GM19239 (cell line): ENCODE measurements around the gene MYO1H.
"Not testable (repeated sequence)": the region's sequence is repeated elsewhere in the genome, so short reads cannot be mapped to it uniquely, and the experiment has no call there.

ENCODE experiments used
- DNase-seq: peaks from one replicate; pipeline ENCODE4 v3.0.0; 2011; ENCODE audit warnings: low spot score; ENCODE audit not compliant: insufficient read length
- FAIRE-seq: peaks from 2 replicates; lab custom pipeline; 2011; peaks lifted over from hg19 to GRCh38; lab: Jason Lieb, UNC

The MYO1H gene

DNA sequence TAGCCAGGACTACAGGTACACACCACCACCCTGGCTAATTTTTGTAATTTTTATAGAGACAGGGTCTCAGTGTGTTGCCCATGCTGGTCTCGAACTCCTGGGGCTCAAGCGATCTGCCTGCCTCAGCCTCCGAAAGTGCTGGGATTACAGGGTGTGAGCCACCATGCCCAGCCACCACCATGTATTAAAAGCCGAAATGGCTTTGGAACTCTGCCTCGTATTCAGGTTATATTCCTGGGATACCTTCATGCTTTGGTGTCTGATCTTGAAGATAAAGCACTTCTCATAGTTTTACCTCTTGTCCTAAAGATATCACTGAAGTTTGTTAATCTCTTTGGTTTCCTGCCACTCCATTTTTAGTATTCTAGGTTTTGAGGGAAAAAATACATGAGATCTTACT, 47.2 kb downstream of the MYO1H start:
- FAIRE-seq = no peak
- no peak for DNase-seq

DNA sequence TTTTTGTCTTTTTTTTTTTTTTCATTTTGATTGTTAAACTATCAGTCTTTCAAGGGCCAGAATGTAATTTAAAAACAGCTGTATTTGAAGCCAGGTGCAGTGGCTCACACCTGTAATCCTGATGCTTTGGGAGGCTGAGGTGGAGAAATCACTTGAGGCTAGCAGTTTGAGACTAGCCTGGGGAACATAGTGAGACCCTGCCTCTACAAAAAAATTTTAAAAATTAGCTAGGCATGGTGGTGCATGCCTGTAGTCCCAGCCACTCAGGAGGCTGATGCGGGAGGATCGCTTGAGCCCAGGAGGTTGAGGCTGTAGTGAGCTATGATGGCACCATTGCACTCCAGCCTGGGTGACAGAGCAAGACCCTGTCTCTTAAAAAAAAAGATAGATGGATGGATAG, 57.1 kb downstream of the MYO1H start:
- DNase-seq, FAIRE-seq: not testable (repeated sequence)

DNA sequence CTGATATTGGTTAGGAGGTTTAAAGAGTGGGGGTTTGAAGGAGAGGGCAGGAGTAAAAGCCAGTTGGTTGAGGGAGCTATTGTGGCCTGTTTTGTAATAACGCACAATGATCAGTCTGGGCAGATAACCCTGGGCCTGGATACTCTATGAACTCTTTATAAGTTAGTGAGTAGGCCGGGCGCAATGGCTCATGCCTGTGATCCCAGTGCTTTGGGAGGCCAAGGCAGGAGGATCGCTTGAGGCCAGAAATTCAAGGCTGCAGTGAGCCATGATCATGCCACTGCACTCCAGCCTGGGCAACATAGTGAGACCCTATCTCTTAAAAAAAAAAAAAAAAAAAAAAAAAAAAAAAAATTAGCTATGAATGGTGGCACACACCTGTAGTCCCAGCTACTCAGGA, 58.4 kb downstream of the MYO1H start:
- not testable (repeated sequence) for FAIRE-seq, DNase-seq

DNA sequence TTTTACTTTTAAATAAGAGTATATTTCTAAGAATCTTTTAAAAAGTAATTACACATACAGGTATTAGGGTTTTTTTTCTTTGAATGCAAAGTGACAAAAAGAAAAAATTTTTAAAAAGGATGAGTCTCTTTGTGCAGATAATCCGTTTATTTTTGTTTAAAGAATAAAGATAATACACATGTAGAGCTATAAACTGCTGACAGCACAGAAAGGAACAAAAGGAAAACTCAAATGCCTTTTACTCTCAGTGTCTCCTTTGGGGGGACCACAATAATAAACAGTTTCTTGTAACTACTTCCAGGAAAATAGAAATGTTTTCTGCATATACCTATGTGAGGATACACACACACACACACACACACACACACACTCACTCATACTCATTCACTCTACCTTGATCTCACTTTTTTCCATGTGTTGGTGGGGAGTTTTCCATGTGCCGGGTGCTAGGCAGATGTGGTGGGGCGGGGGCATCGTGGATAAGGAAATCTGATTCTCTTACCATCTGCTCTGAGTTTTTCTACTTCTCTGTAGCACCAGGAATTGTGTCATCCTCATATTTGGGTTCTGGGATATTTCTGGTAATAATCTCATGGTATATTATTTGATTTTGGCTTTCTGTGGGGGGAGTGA, 71.3 kb downstream of the MYO1H start:
- no peak for FAIRE-seq
- no peak for DNase-seq

- FAIRE-seq (no peak), DNase-seq (no peak)
Measured at GRCh38 chr12:109421355-109422087, 73.8 kb downstream of the MYO1H start.

DNA sequence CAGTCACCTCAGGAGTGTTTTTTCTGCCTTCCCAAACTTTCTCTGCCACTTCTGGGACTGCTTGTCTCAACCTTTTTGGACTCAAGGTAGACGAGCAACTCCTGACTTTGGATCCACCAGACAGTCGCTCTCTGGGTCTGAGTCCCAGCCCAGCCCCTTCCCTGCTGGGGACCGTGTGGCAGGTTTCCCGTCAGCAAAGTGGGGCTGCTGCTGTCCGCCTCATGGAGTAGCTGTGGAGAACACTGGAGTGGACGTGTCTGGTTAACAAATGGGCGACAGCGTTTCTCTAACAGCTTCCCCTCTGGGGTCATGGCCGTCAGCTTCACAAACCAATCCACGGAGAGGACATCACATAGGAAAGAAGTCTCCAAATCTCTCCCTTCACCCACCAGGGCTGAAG, 74.6 kb downstream of the MYO1H start:
- DNase-seq (no peak), FAIRE-seq (no peak)

- no peak for DNase-seq
- no peak for FAIRE-seq
Measured at GRCh38 chr12:109423392-109423791, 75.7 kb downstream of the MYO1H start.

GRCh38 chr12:109428037-109428629, 80.4 kb downstream of the MYO1H start:
- peak; percentile 66 for DNase-seq
- peak; percentile 92 for FAIRE-seq

- not testable (repeated sequence) for FAIRE-seq, DNase-seq
Measured at GRCh38 chr12:109428804-109429203, 81.1 kb downstream of the MYO1H start.

- FAIRE-seq (no peak), DNase-seq (no peak)
Measured at GRCh38 chr12:109430244-109430643, 82.5 kb downstream of the MYO1H start.

DNA sequence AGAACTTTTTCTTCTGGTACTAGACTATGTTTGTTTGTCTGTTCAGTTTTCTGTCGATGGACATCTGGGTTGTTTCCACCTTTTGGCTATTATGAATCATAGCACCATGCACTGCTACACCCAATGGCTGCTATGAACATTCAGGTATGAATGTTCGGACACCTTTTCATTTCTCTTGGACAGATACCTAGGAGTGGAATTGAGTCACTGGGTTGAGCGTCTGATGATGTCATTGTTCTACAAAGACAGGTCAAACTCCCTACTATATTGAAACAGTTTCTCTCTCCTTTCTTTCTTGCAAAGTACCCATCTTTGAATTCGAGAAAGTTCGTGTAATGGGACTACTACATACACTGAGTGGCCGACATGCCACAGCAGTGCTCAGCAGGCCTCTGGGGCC, 84.7 kb downstream of the MYO1H start:
- FAIRE-seq (no peak), DNase-seq (no peak)

DNA sequence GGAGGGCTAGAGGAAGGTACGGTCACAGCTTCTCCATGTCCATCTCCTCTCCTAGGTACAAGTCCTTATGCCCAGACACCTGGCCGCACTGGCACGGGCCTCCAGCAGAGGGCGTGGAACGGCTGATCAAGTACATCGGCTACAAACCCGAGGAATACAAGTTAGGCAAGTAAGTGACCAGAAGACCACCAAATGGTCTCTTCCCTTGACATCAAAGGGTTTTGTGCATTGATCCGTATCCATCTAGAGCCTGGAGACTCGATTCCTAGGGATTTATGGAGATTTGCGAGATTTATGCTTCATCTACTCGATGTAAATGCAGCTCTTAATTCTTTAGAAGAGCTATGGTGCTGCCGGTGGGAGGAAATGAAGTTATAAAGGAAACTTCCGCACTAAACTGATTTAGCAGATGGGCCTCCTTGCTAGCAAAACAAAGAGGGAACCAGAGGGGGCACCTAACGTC, 85.2 kb downstream of the MYO1H start:
- FAIRE-seq (peak; percentile 95), DNase-seq (peak; percentile 57)

GRCh38 chr12:109433618-109434017, 85.9 kb downstream of the MYO1H start:
- DNase-seq (no peak), FAIRE-seq (no peak)

DNA sequence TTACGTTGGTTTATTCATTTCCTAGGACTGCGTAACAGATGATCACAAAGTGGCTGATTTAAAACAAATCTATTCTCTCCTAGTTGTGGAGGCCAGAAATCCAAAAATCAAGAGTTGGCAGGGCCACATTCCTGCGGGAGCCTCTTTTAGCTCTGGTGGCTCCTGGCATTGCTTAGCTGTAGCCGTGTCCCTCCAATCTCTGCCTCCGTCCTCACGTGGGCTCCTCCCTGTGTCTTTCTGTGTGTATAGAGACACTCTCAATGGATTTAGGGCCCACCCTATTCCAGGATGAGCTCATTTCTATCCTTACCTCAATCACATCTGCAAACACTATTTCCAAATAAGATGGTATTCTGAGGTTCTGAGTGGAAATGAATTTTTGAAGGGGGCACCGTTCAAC, 86.9 kb downstream of the MYO1H start:
- no peak for DNase-seq
- FAIRE-seq = no peak

GRCh38 chr12:109435428-109436187, 87.9 kb downstream of the MYO1H start:
- DNase-seq = no peak
- no peak for FAIRE-seq

DNA sequence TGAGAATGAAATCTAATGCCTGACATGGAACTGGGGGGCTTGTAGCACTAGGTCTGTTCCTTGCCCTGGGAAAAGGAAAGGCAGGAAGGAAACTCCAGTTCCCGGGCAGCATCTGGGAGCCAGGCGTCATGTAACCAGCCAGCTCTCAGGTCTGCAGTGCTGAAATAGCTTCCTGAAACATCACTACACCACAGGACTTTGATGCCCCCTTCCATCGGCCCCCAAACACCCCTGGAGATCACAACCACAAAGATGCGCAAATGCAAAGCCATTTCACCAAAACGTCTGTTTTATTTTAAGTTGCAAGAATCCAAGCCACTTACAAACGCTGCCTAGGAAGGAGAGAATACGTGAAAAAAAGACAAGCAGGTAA, 88.5 kb downstream of the MYO1H start:
- FAIRE-seq (no peak), DNase-seq (no peak)

GRCh38 chr12:109439181-109439580, 91.5 kb downstream of the MYO1H start:
- FAIRE-seq (no peak), DNase-seq (no peak)

GRCh38 chr12:109439951-109440350, 92.3 kb downstream of the MYO1H start:
- not testable (repeated sequence) for FAIRE-seq, DNase-seq

GRCh38 chr12:109440851-109441490, 93.3 kb downstream of the MYO1H start:
- FAIRE-seq (no peak), DNase-seq (no peak)

GRCh38 chr12:109443794-109444193, 96.1 kb downstream of the MYO1H start:
- DNase-seq (no peak), FAIRE-seq (no peak)
